C4-2B (cell line): ENCODE data around the gene NOXA1.
A peak's percentile ranks its signal among the peaks of the same experiment; 100 is the strongest.

Experiments
- ZFX ChIP-seq: fragments of 450-650 bp; IDR thresholded peaks from 2 replicates; pipeline ENCODE4 v1.6.1; 2017
- TF ChIP-seq, protein P1 (sequence below): fragments of 450-650 bp; conservative IDR thresholded peaks from 2 replicates; pipeline ENCODE4 v1.5.1; 2017; ENCODE audit warnings: mild to moderate bottlenecking

DNA sequence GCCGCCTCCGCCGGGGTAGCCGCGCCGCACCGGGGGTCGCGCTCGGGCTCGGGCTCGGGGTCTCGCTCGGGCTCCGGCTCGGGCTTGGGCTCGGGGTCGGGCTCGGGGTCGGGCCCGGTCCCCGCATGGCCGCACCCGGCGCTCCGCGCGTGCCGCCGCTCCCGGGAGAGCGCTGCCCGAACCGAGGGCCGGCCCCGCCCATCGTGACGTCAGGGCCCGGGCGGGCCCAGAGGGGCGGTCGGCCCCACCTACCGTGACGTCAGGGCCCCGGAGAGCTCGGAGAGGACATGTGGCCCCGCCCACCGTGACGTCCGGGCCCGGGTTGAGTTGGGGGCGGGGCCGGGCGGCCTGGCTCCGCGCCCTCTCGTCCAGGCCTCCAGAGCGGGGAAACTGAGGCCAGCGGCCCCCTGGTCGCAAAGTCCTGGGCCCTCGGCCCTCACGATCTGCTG lies 36.0 kb downstream of the NOXA1 start, which contains the start of gene NSMF:
- TF ChIP-seq, protein P1, sequence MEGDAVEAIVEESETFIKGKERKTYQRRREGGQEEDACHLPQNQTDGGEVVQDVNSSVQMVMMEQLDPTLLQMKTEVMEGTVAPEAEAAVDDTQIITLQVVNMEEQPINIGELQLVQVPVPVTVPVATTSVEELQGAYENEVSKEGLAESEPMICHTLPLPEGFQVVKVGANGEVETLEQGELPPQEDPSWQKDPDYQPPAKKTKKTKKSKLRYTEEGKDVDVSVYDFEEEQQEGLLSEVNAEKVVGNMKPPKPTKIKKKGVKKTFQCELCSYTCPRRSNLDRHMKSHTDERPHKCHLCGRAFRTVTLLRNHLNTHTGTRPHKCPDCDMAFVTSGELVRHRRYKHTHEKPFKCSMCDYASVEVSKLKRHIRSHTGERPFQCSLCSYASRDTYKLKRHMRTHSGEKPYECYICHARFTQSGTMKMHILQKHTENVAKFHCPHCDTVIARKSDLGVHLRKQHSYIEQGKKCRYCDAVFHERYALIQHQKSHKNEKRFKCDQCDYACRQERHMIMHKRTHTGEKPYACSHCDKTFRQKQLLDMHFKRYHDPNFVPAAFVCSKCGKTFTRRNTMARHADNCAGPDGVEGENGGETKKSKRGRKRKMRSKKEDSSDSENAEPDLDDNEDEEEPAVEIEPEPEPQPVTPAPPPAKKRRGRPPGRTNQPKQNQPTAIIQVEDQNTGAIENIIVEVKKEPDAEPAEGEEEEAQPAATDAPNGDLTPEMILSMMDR: no peak
- TF ChIP-seq ZFX: peak; percentile 51; the same call in 1 of the 2 replicates
